H1 (cell line): ENCODE data around the gene KLHDC10. TPM values are rescaled to one million over a fixed set of nuclear protein-coding genes. Genes with fewer than 3 reads are reported as not detected.
"Not testable (repeated sequence)": the region's sequence is repeated elsewhere in the genome, so short reads cannot be mapped to it uniquely, and the experiment has no call there.

ENCODE experiments used
- CTCF ChIA-PET: fragments of 300-600 bp; sonication (Branson Sonifier 250); formaldehyde crosslinking; loops from one replicate; lab custom pipeline; 2021; ENCODE audit not compliant: partially characterized antibody; lab: Charles Lee
- POLR2A ChIA-PET: fragments of 300-600 bp; sonication (Branson Sonifier 250); formaldehyde crosslinking; loops from one replicate; lab custom pipeline; 2021; ENCODE audit warnings: inconsistent platforms; ENCODE audit not compliant: partially characterized antibody; lab: Charles Lee
- DNase-seq, 2 experiments: peaks; one replicate each; pipeline versions ENCODE4 v3.0.0 to v3.0.0-alpha.2; 2010 to 2022; ENCODE audit warnings: low spot score in 2 of 2, low read depth in 1 of 2, mixed read lengths in 1 of 2
- FAIRE-seq: peaks from 2 replicates; lab custom pipeline; 2011; peaks lifted over from hg19 to GRCh38; lab: Jason Lieb, UNC
- H2AFZ ChIP-seq: 2 replicates; pipeline ENCODE4 v1.8.1; 2012; ENCODE audit warnings: low read length, inconsistent platforms
- H2AK5ac ChIP-seq: 2 replicates; pipeline ENCODE4 v1.6.1; 2013; ENCODE audit warnings: low read depth, low read length
- H2BK120ac ChIP-seq: replicated peaks from 2 replicates; pipeline ENCODE3; 2013; ENCODE audit warnings: low read depth, low read length, inconsistent platforms
- H2BK12ac ChIP-seq: 2 replicates; pipeline ENCODE4 v1.6.1; 2013; ENCODE audit warnings: low read depth, low read length
- H2BK15ac ChIP-seq: 2 replicates; pipeline ENCODE4 v1.6.1; 2013; ENCODE audit warnings: low read length
- H2BK20ac ChIP-seq: 2 replicates; pipeline ENCODE4 v1.6.1; 2013; ENCODE audit warnings: low read length
- H2BK5ac ChIP-seq: 2 replicates; pipeline ENCODE4 v1.6.1; 2013; ENCODE audit warnings: low read depth, low read length
- H3K14ac ChIP-seq: 2 replicates; pipeline ENCODE4 v1.6.1; 2013; ENCODE audit warnings: inconsistent platforms; ENCODE audit not compliant: insufficient read length
- H3K18ac ChIP-seq: 2 replicates; pipeline ENCODE4 v1.6.1; 2013; ENCODE audit warnings: low read length; ENCODE audit errors: extremely low read depth
- H3K23ac ChIP-seq: 2 replicates; pipeline ENCODE4 v1.6.1; 2013; ENCODE audit warnings: inconsistent platforms; ENCODE audit not compliant: insufficient read length
- H3K23me2 ChIP-seq: 2 replicates; pipeline ENCODE4 v1.6.1; 2013; ENCODE audit warnings: low read depth, low read length
- H3K27ac ChIP-seq: 2 replicates; pipeline ENCODE4 v1.6.1; 2011; ENCODE audit warnings: low read depth, low read length, inconsistent platforms
- H3K27me3 ChIP-seq, 4 experiments: replicated peaks in 1 of 4; 1 replicate in 1 of 4; 2 replicates in 3 of 4; pipeline versions ENCODE4 v1.6.1 to v1.8.1; 2011 to 2013; ENCODE audit warnings: low read length in 3 of 4, mild to moderate bottlenecking in 3 of 4, inconsistent platforms in 2 of 4, mixed read lengths in 2 of 4, moderate library complexity in 1 of 4; ENCODE audit not compliant: control insufficient read depth in 3 of 4, insufficient read depth in 3 of 4; ENCODE audit errors: extremely low read depth in 1 of 4
- H3K36me3 ChIP-seq, 4 experiments: 2 replicates each; pipeline versions ENCODE4 v1.6.1 to v1.8.1; 2011 to 2013; ENCODE audit warnings: mild to moderate bottlenecking in 4 of 4, low read length in 3 of 4, moderate library complexity in 2 of 4, control low read depth in 1 of 4, inconsistent platforms in 1 of 4; ENCODE audit not compliant: insufficient read depth in 4 of 4, control insufficient read depth in 2 of 4
- H3K4ac ChIP-seq: replicated peaks from 2 replicates; pipeline ENCODE3; 2013; ENCODE audit warnings: low read length, low read depth, mixed read lengths, inconsistent platforms; ENCODE audit not compliant: insufficient read length
- H3K4me1 ChIP-seq, 4 experiments: replicated peaks in 1 of 4; 1 replicate in 1 of 4; 2 replicates in 3 of 4; pipeline versions ENCODE4 v1.6.1 to v1.8.1; 2011 to 2013; ENCODE audit warnings: low read length in 3 of 4, inconsistent platforms in 2 of 4, mixed read lengths in 1 of 4; ENCODE audit not compliant: insufficient read depth in 4 of 4, control insufficient read depth in 3 of 4
- H3K4me2 ChIP-seq, 2 experiments: 2 replicates each; pipeline versions ENCODE4 v1.6.1 to v1.8.1; 2011 to 2013; ENCODE audit warnings: low read depth in 2 of 2, low read length in 2 of 2, control low read depth in 1 of 2, inconsistent platforms in 1 of 2, mild to moderate bottlenecking in 1 of 2; ENCODE audit not compliant: insufficient read depth in 1 of 2
- H3K4me3 ChIP-seq, 4 experiments: fragments of 200-600, 300-600 bp in 1 of 4; sonication (generic), shearing (Covaris generic), sonication (Bioruptor Twin) in 1 of 4; 2 replicates each; pipeline versions ENCODE4 v1.5.1 to v1.8.1; 2011 to 2016; ENCODE audit warnings: low read length in 4 of 4, low read depth in 3 of 4, control low read depth in 2 of 4, inconsistent platforms in 2 of 4, mild to moderate bottlenecking in 2 of 4, mixed read lengths in 1 of 4, moderate library complexity in 1 of 4; ENCODE audit not compliant: insufficient read depth in 2 of 4; ENCODE audit errors: extremely low read depth in 1 of 4
- H3K56ac ChIP-seq: replicated peaks from 2 replicates; pipeline ENCODE3; 2013; ENCODE audit warnings: low read depth, mild to moderate bottlenecking, mixed read lengths, low read length, inconsistent platforms; ENCODE audit not compliant: insufficient read length
- H3K79me1 ChIP-seq: 2 replicates; pipeline ENCODE4 v1.6.1; 2013; ENCODE audit warnings: low read depth, low read length, control low read depth
- H3K79me2 ChIP-seq, 2 experiments: 2 replicates each; pipeline versions ENCODE4 v1.6.1 to v1.8.1; 2012 to 2013; ENCODE audit warnings: low read length in 2 of 2, mild to moderate bottlenecking in 2 of 2, inconsistent platforms in 1 of 2; ENCODE audit not compliant: insufficient read depth in 2 of 2, control insufficient read depth in 1 of 2
- H3K9ac ChIP-seq, 4 experiments: replicated peaks in 1 of 4; 1 replicate in 1 of 4; 2 replicates in 3 of 4; pipeline versions ENCODE4 v1.6.1 to v1.8.1; 2011 to 2013; ENCODE audit warnings: low read depth in 3 of 4, low read length in 3 of 4, control low read depth in 2 of 4, mild to moderate bottlenecking in 2 of 4, moderate library complexity in 2 of 4, inconsistent platforms in 1 of 4; ENCODE audit errors: extremely low read depth in 1 of 4
- H3K9me3 ChIP-seq, 2 experiments: 2 replicates each; pipeline versions ENCODE4 v1.6.1 to v1.8.1; 2012 to 2013; ENCODE audit warnings: mild to moderate bottlenecking in 2 of 2, moderate library complexity in 2 of 2, control low read depth in 1 of 2, inconsistent platforms in 1 of 2, low read depth in 1 of 2, low read length in 1 of 2, mixed read lengths in 1 of 2; ENCODE audit not compliant: insufficient read depth in 2 of 2
- H4K20me1 ChIP-seq, 2 experiments: replicated peaks in 1 of 2; 2 replicates each; pipeline versions ENCODE3 to v1.8.1; 2011 to 2013; ENCODE audit warnings: inconsistent platforms in 2 of 2, low read length in 2 of 2, mild to moderate bottlenecking in 1 of 2; ENCODE audit not compliant: insufficient read depth in 2 of 2, control insufficient read depth in 1 of 2
- H4K5ac ChIP-seq: 2 replicates; pipeline ENCODE4 v1.6.1; 2013; ENCODE audit warnings: low read length, low read depth, mixed read lengths, inconsistent platforms; ENCODE audit not compliant: insufficient read length
- H4K8ac ChIP-seq: 2 replicates; pipeline ENCODE4 v1.8.0; 2013; ENCODE audit warnings: mild to moderate bottlenecking, moderate library complexity, low read length, inconsistent platforms; ENCODE audit not compliant: insufficient read depth; ENCODE audit errors: extremely low read depth
- H4K91ac ChIP-seq: replicated peaks from 2 replicates; pipeline ENCODE3; 2013; ENCODE audit warnings: low read length, mixed read lengths, inconsistent platforms; ENCODE audit not compliant: insufficient read length
- SP4 ChIP-seq: IDR thresholded peaks from 2 replicates; pipeline ENCODE4 v1.6.1; 2012; ENCODE audit warnings: low read length, inconsistent platforms
- WGBS, 2 experiments: shearing (Covaris generic) in 1 of 2; methylation state at CpG; one replicate each; pipeline versions ENCODE4 v1.1.6 to v1.1.7; 2013 to 2015; ENCODE audit warnings: low lambda C conversion rate in 2 of 2, mixed read lengths in 2 of 2, inconsistent platforms in 1 of 2, low coverage in 1 of 2, missing lambda C conversion rate in 1 of 2; ENCODE audit not compliant: insufficient replicate concordance in 2 of 2, insufficient coverage in 1 of 2, insufficient read length in 1 of 2; ENCODE audit errors: extremely low coverage in 1 of 2, missing lambda C conversion rate in 1 of 2; 5-methylcytosine and 5-hydroxymethylcytosine counted together
- polyA plus RNA-seq, 7 experiments: library from polyadenylated mRNA; depleted of rRNA in 3 of 7; stranded (reverse) in 5 of 7; unstranded in 2 of 7; fragments of >200 nt in 5 of 7; fragments of 200-250 nt in 2 of 7; gene quantifications; 1 replicate in 5 of 7; 2 replicates in 1 of 7; 4 replicates in 1 of 7; pipeline versions ENCODE4 v1.2.1 to v1.2.3, GENCODE V29; 2011 to 2013; ENCODE audit warnings: missing spikeins in 2 of 7, mixed read lengths in 2 of 7
- total RNA-seq: library from RNA; stranded (reverse); fragmentation: NEBNext Ultra II Directional; extraction: Animal tissue kit (Norgen Biotek cat#: 25700); gene quantifications from 2 replicates; pipeline ENCODE4 v1.2.1, GENCODE V29; 2021

KLHDC10 gene
- total and polyA plus RNA-seq, 2 of the 8 experiments (the other 6 are each of a cell fraction or from before 2014, with no cell fraction given): 6.6 to 14.5 TPM

- FAIRE-seq: no peak
These were observed 54.4 kb downstream of the KLHDC10 start for GRCh38 chr7:130124711-130125110.

GRCh38 chr7:130126840-130127239, 56.5 kb downstream of the KLHDC10 start:
- H4K91ac ChIP-seq, H2BK5ac ChIP-seq, H3K79me1 ChIP-seq, H3K4me2 ChIP-seq, H2AFZ ChIP-seq, H4K5ac ChIP-seq, H2AK5ac ChIP-seq, H3K4ac ChIP-seq, H3K9me3 ChIP-seq, DNase-seq, H3K9ac ChIP-seq, H3K14ac ChIP-seq, H4K8ac ChIP-seq, H2BK20ac ChIP-seq, H3K56ac ChIP-seq, H2BK15ac ChIP-seq, H3K23ac ChIP-seq, H3K23me2 ChIP-seq, H3K27ac ChIP-seq, H3K18ac ChIP-seq, H2BK12ac ChIP-seq, FAIRE-seq, H2BK120ac ChIP-seq, H3K27me3 ChIP-seq, H3K4me3 ChIP-seq, POLR2A ChIA-PET, H3K4me1 ChIP-seq, CTCF ChIA-PET, H4K20me1 ChIP-seq, H3K79me2 ChIP-seq: not testable (repeated sequence)
- 96% methylated on average over 3 of the region's 3 CpGs; no CpG with 5 or more reads in 1 of the 2 experiments for WGBS, 2 experiments
- H3K36me3 ChIP-seq: peaks cover 0 to 38% (median 10%) of the 10 kb centered on the region in 4 experiments; a peak in 7 of 8 replicates

More at GRCh38 chr7:130124711-130125110, 54.4 kb downstream of the KLHDC10 start:
- no peak overlapping the region for H3K4ac ChIP-seq
- H3K27ac ChIP-seq: no peak overlapping the region
- no peak overlapping the region for H3K9ac ChIP-seq
- H3K56ac ChIP-seq: no peak overlapping the region
- H3K36me3 ChIP-seq: peaks cover 0 to 35% (median 10%) of the 10 kb centered on the region in 4 experiments; a peak in 7 of 8 replicates
- no peak overlapping the region for H3K23ac ChIP-seq
- H2BK12ac ChIP-seq: no peak overlapping the region
- H2BK120ac ChIP-seq: no peak overlapping the region
- no peaks in the 10 kb centered on the region for H3K79me1 ChIP-seq
- no peak overlapping the region for H3K4me3 ChIP-seq
- ChIA-PET POLR2A (no interaction called here), CTCF (interaction anchor here (0.6 kb wide), 1 partner anchor 643 kb away, joined by 3 read pairs; no protein-coding TSS in a partner anchor)
- H2BK20ac ChIP-seq: no peak overlapping the region
- no peak overlapping the region for H4K91ac ChIP-seq
- no peak overlapping the region for H2AFZ ChIP-seq
- H4K5ac ChIP-seq: no peak overlapping the region
- peaks cover 2% of the 10 kb centered on the region; the same call in 1 of the 2 replicates for H3K23me2 ChIP-seq
- no peak for TF ChIP-seq SP4
- DNase-seq: no peak
- no peak overlapping the region for H2BK5ac ChIP-seq
- H3K79me2 ChIP-seq: no peaks in the 10 kb centered on the region
- no peak overlapping the region for H2BK15ac ChIP-seq
- H3K14ac ChIP-seq: no peak overlapping the region
- H4K20me1 ChIP-seq: peaks cover 0 to 2% of the 10 kb centered on the region in 2 experiments
- no peaks in the 10 kb centered on the region for H3K27me3 ChIP-seq
- H3K4me2 ChIP-seq: no peak overlapping the region
- no peak overlapping the region for H3K18ac ChIP-seq
- H3K4me1 ChIP-seq: no peaks in the 10 kb centered on the region
- no peak overlapping the region for H2AK5ac ChIP-seq
- WGBS, 2 experiments: 89% methylated on average over 2 of the region's 2 CpGs; no CpG with 5 or more reads in 1 of the 2 experiments
- no peak overlapping the region for H4K8ac ChIP-seq
- no peaks in the 10 kb centered on the region for H3K9me3 ChIP-seq
